ENCODE data around the gene CREBBP.

GRCh38 chr16:3694051-3694450 lies 186.5 kb downstream of the CREBBP start:
- TF ChIP-seq ARNT (IDR thresholded peaks at IDR 0.05): no peak
- no peak for TF ChIP-seq SP1 (IDR thresholded peaks at IDR 0.05)
